GM12878 (cell line): Measurements from ENCODE around the gene LYPD4. TPM values are rescaled to one million over a fixed set of nuclear protein-coding genes. Genes with fewer than 3 reads are reported as not detected.
A peak's percentile ranks its signal among the peaks of the same experiment; 100 is the strongest.
"Not testable (repeated sequence)": the region's sequence is repeated elsewhere in the genome, so short reads cannot be mapped to it uniquely, and the experiment has no call there.

ENCODE experiments used
- ATAC-seq: fragments of 200-7000 bp; cut with Tn5 transposase; 3 replicates; pipeline ENCODE4 v1.9.1; 2020; ENCODE audit warnings: mild to moderate bottlenecking, moderate library complexity
- BruUV-seq: library from RNA; stranded (reverse); fragments of 400-500 nt; replicated peaks from 2 replicates; lab custom pipeline; 2021; lab: Mats Ljungman, UMichigan
- CTCF ChIA-PET: fragments of 300-600 bp; sonication (Branson Sonifier 250); formaldehyde crosslinking; extraction: SDS; loops from one replicate; lab custom pipeline; 2021; ENCODE audit warnings: inconsistent platforms; lab: Yijun Ruan, JAX
- POLR2A ChIA-PET: fragments of 350-600 bp; formaldehyde crosslinking; extraction: SDS; loops from one replicate; lab custom pipeline; 2021; ENCODE audit warnings: inconsistent platforms; lab: Charles Lee
- RAD21 ChIA-PET: fragments of 300-600 bp; sonication (Branson Sonifier 250); formaldehyde crosslinking; loops from one replicate; lab custom pipeline; 2023; ENCODE audit warnings: antibody characterized with exemption; ENCODE audit not compliant: unreplicated experiment; lab: Charles Lee
- SMC1A ChIA-PET: fragments of 300-600 bp; sonication (Branson Sonifier 250); formaldehyde crosslinking; loops from one replicate; lab custom pipeline; 2023; ENCODE audit not compliant: unreplicated experiment, uncharacterized antibody; lab: Charles Lee
- DNase-seq: peaks from one replicate; pipeline ENCODE4 v3.0.0-alpha.2; 2011; ENCODE audit warnings: low read depth, low spot score
- FAIRE-seq: peaks from 3 replicates; lab custom pipeline; 2011; peaks lifted over from hg19 to GRCh38; lab: Jason Lieb, UNC
- H2AFZ ChIP-seq: 2 replicates; pipeline ENCODE4 v1.6.0; 2011; ENCODE audit warnings: low read depth, low read length, control low read depth; ENCODE audit not compliant: control insufficient read depth
- H3K27ac ChIP-seq: 2 replicates; pipeline ENCODE4 v1.5.1; 2011; ENCODE audit warnings: control low read depth; ENCODE audit not compliant: control insufficient read depth, insufficient read depth
- H3K27me3 ChIP-seq, 2 experiments: replicated peaks in 1 of 2; 2 replicates each; pipeline versions ENCODE4 v1.6.0 to v1.6.1; 2011; ENCODE audit warnings: low read length in 1 of 2; ENCODE audit not compliant: control insufficient read depth in 2 of 2, insufficient read depth in 2 of 2
- H3K36me3 ChIP-seq, 2 experiments: 2 replicates each; pipeline ENCODE4 v1.5.1; 2011; ENCODE audit warnings: low read length in 1 of 2; ENCODE audit not compliant: control insufficient read depth in 2 of 2, insufficient read depth in 2 of 2
- H3K4me1 ChIP-seq: 2 replicates; pipeline ENCODE4 v1.6.1; 2011; ENCODE audit warnings: mild to moderate bottlenecking, low read length, moderate library complexity, mixed read lengths; ENCODE audit not compliant: control insufficient read depth, insufficient read depth
- H3K4me2 ChIP-seq: 2 replicates; pipeline ENCODE4 v1.6.0; 2011; ENCODE audit warnings: control low read depth; ENCODE audit not compliant: control insufficient read depth, insufficient read depth
- H3K4me3 ChIP-seq: fragments of 200-600 bp; sonication (generic); 2 replicates; pipeline ENCODE4 v1.5.1; 2016
- H3K79me2 ChIP-seq: 2 replicates; pipeline ENCODE4 v1.6.0; 2011; ENCODE audit warnings: low read length; ENCODE audit not compliant: control insufficient read depth, insufficient read depth
- H3K9ac ChIP-seq: 2 replicates; pipeline ENCODE4 v1.8.0; 2011; ENCODE audit warnings: low read length, control low read depth, mixed read lengths; ENCODE audit not compliant: control insufficient read depth, insufficient read depth
- H3K9me3 ChIP-seq: replicated peaks from 3 replicates; pipeline ENCODE4 v1.5.1; 2011; ENCODE audit warnings: mild to moderate bottlenecking, low read length; ENCODE audit not compliant: control insufficient read depth, insufficient read depth
- H4K20me1 ChIP-seq: 2 replicates; pipeline ENCODE4 v1.6.0; 2011; ENCODE audit not compliant: control insufficient read depth, insufficient read depth
- CBX3 ChIP-seq: fragments of 200-600 bp; sonication (generic); IDR thresholded peaks from 2 replicates; pipeline ENCODE4 v1.6.1; 2016; ENCODE audit warnings: low read depth, borderline replicate concordance
- CHD2 ChIP-seq: IDR thresholded peaks from 2 replicates; pipeline ENCODE4 v1.6.1; 2011; ENCODE audit warnings: low read depth, low read length, improper control_type of control experiment, borderline replicate concordance
- ELK1 ChIP-seq: IDR thresholded peaks from 2 replicates; pipeline ENCODE4 v1.6.1; 2012; ENCODE audit warnings: low read depth, low read length, improper control_type of control experiment
- ESRRA ChIP-seq: IDR thresholded peaks from 2 replicates; pipeline ENCODE4 v1.6.1; 2012; ENCODE audit warnings: mild to moderate bottlenecking, low read length, improper control_type of control experiment
- FOXK2 ChIP-seq: fragments of 450-650 bp; IDR thresholded peaks from 2 replicates; pipeline ENCODE4 v1.6.1; 2017; ENCODE audit warnings: mild to moderate bottlenecking, moderate library complexity
- KDM1A ChIP-seq: fragments of 200-600 bp; sonication (generic); IDR thresholded peaks from 2 replicates; pipeline ENCODE4 v1.6.1; 2016; ENCODE audit warnings: borderline replicate concordance
- POLR2AphosphoS2 ChIP-seq: IDR thresholded peaks from 2 replicates; pipeline ENCODE4 v1.6.1; 2011; ENCODE audit warnings: low read depth, mild to moderate bottlenecking, low read length, improper control_type of control experiment, moderate library complexity
- POLR2AphosphoS5 ChIP-seq: IDR thresholded peaks from 2 replicates; pipeline ENCODE4 v1.6.1; 2011; ENCODE audit warnings: mild to moderate bottlenecking, low read length, inconsistent platforms
- STAT3 ChIP-seq: IDR thresholded peaks from 2 replicates; pipeline ENCODE4 v1.6.1; 2011; ENCODE audit warnings: low read depth, low read length, improper control_type of control experiment
- SUPT20H ChIP-seq: IDR thresholded peaks from 2 replicates; pipeline ENCODE4 v1.6.1; 2011; ENCODE audit warnings: low read depth, mild to moderate bottlenecking, low read length, moderate library complexity, borderline replicate concordance; ENCODE audit not compliant: control insufficient read depth
- TAF1 ChIP-seq: IDR thresholded peaks from 2 replicates; pipeline ENCODE4 v1.6.1; 2011; ENCODE audit warnings: mild to moderate bottlenecking, low read depth, low read length, borderline replicate concordance
- WGBS: methylation state at CpG from one replicate; pipeline ENCODE4 v1.1.6; 2016; ENCODE audit warnings: low lambda C conversion rate; ENCODE audit not compliant: insufficient replicate concordance, insufficient coverage; ENCODE audit errors: missing lambda C conversion rate; 5-methylcytosine and 5-hydroxymethylcytosine counted together
- in situ Hi-C: fragments of 300-500 bp; cut with MboI; formaldehyde crosslinking; loops from 9 replicates; pipeline ENCODE4 v1.14.3; 2018; ENCODE audit warnings: mixed read lengths
- intact Hi-C: fragments of 100-400 bp; cut with micrococcal nuclease; formaldehyde crosslinking; loops from one replicate; pipeline ENCODE4 v1.14.2; 2022; ENCODE audit not compliant: unreplicated experiment
- polyA plus RNA-seq, 11 experiments: library from polyadenylated mRNA; depleted of rRNA in 4 of 11; unstranded in 6 of 11; stranded (reverse) in 5 of 11; fragments of >200 nt; fragmentation: Nextera tagmentation in 4 of 11; fragmentation: Illumina TruSeq in 1 of 11; extraction: Ambion mirVana in 4 of 11; extraction: Trizol in 1 of 11; gene quantifications; 1 replicate in 1 of 11; 2 replicates in 10 of 11; pipeline versions ENCODE4 v1.2.1 to v1.2.3, GENCODE V29; 2011 to 2016; ENCODE audit warnings: inconsistent platforms in 2 of 11, missing spikeins in 2 of 11, low read depth in 1 of 11
- total RNA-seq, 4 experiments: library from RNA; depleted of rRNA in 3 of 4; stranded (reverse); fragments of >200 nt in 3 of 4; fragmentation: Illumina TruSeq in 1 of 4; extraction: Trizol in 1 of 4; gene quantifications; 2 replicates each; pipeline versions ENCODE4 v1.2.1 to v1.2.3, GENCODE V29; 2013 to 2021
- TF ChIP-seq, protein P1 (sequence below): fragments of 450-650 bp; IDR thresholded peaks from 2 replicates; pipeline ENCODE4 v1.6.1; 2018; ENCODE audit warnings: borderline replicate concordance, mild to moderate bottlenecking; ENCODE audit not compliant: partially characterized antibody

The LYPD4 gene
- total and polyA plus RNA-seq, 10 of the 15 experiments (the other 5 are each of a cell fraction or from before 2014, with no cell fraction given), result not detected

- TF ChIP-seq KDM1A (no peak), STAT3 (no peak; the same call in 1 of the 2 replicates), TAF1 (peak; percentile 50; the same call in 1 of the 2 replicates), FOXK2 (no peak), POLR2AphosphoS5 (peak; percentile 65), CHD2 (peak; percentile 89), SUPT20H (no peak), CBX3 (no peak), POLR2AphosphoS2 (0 out of 2 replicates have a peak, but pooled peaks have one; percentile 65), ESRRA (no peak), ELK1 (no peak)
- TF ChIP-seq, protein P1, sequence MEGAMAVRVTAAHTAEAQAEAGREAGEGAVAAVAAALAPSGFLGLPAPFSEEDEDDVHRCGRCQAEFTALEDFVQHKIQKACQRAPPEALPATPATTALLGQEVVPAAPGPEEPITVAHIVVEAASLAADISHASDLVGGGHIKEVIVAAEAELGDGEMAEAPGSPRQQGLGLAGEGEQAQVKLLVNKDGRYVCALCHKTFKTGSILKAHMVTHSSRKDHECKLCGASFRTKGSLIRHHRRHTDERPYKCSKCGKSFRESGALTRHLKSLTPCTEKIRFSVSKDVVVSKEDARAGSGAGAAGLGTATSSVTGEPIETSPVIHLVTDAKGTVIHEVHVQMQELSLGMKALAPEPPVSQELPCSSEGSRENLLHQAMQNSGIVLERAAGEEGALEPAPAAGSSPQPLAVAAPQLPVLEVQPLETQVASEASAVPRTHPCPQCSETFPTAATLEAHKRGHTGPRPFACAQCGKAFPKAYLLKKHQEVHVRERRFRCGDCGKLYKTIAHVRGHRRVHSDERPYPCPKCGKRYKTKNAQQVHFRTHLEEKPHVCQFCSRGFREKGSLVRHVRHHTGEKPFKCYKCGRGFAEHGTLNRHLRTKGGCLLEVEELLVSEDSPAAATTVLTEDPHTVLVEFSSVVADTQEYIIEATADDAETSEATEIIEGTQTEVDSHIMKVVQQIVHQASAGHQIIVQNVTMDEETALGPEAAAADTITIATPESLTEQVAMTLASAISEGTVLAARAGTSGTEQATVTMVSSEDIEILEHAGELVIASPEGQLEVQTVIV, result no peak
These were observed 32.7 kb upstream of the LYPD4 start, which contains the start of gene CD79A (continued) for GRCh38 chr19:41876847-41877832.

DNA sequence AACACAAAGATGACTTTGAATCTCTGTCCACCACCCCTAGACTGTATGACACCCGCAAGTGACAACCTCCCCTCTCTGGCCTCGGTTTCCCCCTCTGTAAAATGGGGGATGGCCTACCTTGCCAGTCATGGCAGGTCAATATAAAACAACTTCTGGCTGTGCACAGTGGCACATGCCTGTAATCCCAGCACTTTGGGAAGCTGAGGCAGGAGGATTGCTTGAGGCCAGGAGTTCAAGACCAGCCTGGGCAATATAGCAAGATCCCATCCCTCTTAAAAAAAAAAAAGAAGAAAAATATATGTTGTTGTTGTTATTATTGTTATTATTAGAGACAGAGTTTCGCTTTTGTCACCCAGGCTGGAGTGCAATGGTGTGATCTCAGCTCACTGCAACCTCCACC lies 31.5 kb upstream of the LYPD4 start:
- H3K9me3 ChIP-seq, H4K20me1 ChIP-seq, ATAC-seq, H2AFZ ChIP-seq, in situ Hi-C loops, FAIRE-seq, DNase-seq, H3K36me3 ChIP-seq, BruUV-seq, H3K27me3 ChIP-seq: not testable (repeated sequence)
- SMC1A ChIA-PET, result interaction anchor here (0.6 to 8.2 kb wide), 8 partner anchors 10 to 248 kb away, joined by 3 to 57 read pairs (median 4); partner anchors contain the start of gene RPS19
- H3K4me2 ChIP-seq, result peak overlapping the region; percentile 81
- H3K27ac ChIP-seq, result peak overlapping the region; percentile 94
- H3K79me2 ChIP-seq, result peaks cover 36% of the 10 kb centered on the region
- H3K4me1 ChIP-seq, result peaks cover 56% of the 10 kb centered on the region
- WGBS, result 16% methylated on average over 3 of the region's 3 CpGs
- CTCF ChIA-PET, result interaction anchor here (1.1 to 9.0 kb wide), 7 partner anchors 11 to 76 kb away, joined by 3 to 136 read pairs (median 63); partner anchors contain the start of genes ARHGEF1 and RPS19
- POLR2A ChIA-PET, result interaction anchor here (0.6 to 6.5 kb wide), 15 partner anchors 9 to 1590 kb away, joined by 3 to 90 read pairs (median 5); partner anchors contain the start of gene RPS19
- intact Hi-C loops, result loop anchor here (2.0 kb wide), 1 partner anchor 69 kb away; no protein-coding TSS in a partner anchor
- 0 out of 2 replicates have a peak overlapping the region, but pooled peaks have one; percentile 4 for H3K4me3 ChIP-seq
- H3K9ac ChIP-seq, result peak overlapping the region; percentile 14
- RAD21 ChIA-PET, result interaction anchor here (0.6 to 8.7 kb wide), 20 partner anchors 9 to 394 kb away, joined by 3 to 120 read pairs (median 4); partner anchors contain the start of genes ARHGEF1, ERFL, RABAC1 and RPS19
